Measurements from ENCODE around the gene ASXL2. TPM values are rescaled to one million over a fixed set of nuclear protein-coding genes. Genes with fewer than 3 reads are reported as not detected.
A peak's percentile ranks its signal among the peaks of the same experiment; 100 is the strongest.

ASXL2 gene
- polyA plus RNA-seq, 4 donors = 1.1 to 14.7 (median 3.2) TPM

DNA sequence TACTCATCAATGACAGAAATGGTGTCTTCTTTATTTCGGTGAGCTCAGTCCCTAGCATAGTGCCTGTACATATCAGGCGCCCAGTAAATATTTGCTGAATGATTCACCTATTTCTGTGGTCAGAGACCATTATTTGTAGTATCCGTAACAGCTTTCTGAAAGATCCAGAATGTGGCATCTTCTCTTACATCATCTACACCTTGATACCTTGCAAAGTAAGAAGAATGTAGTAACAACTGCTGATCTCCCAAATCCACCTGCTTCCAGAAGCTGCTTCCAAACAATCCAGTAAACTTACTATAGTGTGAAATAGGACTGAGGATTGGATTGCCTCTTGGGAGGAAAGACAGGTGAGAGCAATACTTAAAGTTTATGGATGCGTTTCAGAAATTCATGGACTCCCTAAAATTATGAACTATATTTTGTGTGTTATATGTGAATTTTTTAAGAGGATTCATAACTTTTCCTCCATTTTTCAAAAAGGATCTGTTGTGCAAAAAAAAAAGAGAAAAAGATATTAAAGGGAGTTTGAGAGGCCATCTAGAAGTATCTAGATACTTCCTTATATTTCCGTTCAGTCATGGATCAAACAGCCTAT lies 945 bp upstream of the ASXL2 start:
- Histone ChIP-seq H3K4me3 (ENCODE audit: low read depth in 1 of 3, low read length in 3 of 3) (peak overlapping the region in 2 of 3 donors; percentile 30 to 47), H3K27me3 (ENCODE audit: control insufficient read depth in 3 of 3, insufficient read depth in 3 of 3, low read length in 3 of 3) (peaks cover 0 to 6% (median 0%) of the 10 kb centered on the region in 3 donors), H3K27ac (ENCODE audit: low read depth in 1 of 3, low read length in 2 of 3) (peak overlapping the region; percentile 28 to 88 (median 80)), H3K36me3 (ENCODE audit: control insufficient read depth in 3 of 3, insufficient read depth in 2 of 3, low read depth in 1 of 3, low read length in 3 of 3) (peaks cover 0 to 5% (median 0%) of the 10 kb centered on the region in 3 donors), H3K9me3 (ENCODE audit: control insufficient read depth in 2 of 2, insufficient read depth in 1 of 2, low read depth in 1 of 2, low read length in 1 of 2) (no peaks in the 10 kb centered on the region), H3K4me1 (ENCODE audit: control insufficient read depth in 3 of 3, insufficient read depth in 2 of 3, low read depth in 1 of 3, low read length in 2 of 3) (peaks cover 0 to 3% (median 0%) of the 10 kb centered on the region in 3 donors)
- DNase-seq (no peak), FAIRE-seq (no peak)
- WGBS, 3 donors = 80 to 90% (median 87%) methylated on average over 5 of the region's 5 CpGs

DNA sequence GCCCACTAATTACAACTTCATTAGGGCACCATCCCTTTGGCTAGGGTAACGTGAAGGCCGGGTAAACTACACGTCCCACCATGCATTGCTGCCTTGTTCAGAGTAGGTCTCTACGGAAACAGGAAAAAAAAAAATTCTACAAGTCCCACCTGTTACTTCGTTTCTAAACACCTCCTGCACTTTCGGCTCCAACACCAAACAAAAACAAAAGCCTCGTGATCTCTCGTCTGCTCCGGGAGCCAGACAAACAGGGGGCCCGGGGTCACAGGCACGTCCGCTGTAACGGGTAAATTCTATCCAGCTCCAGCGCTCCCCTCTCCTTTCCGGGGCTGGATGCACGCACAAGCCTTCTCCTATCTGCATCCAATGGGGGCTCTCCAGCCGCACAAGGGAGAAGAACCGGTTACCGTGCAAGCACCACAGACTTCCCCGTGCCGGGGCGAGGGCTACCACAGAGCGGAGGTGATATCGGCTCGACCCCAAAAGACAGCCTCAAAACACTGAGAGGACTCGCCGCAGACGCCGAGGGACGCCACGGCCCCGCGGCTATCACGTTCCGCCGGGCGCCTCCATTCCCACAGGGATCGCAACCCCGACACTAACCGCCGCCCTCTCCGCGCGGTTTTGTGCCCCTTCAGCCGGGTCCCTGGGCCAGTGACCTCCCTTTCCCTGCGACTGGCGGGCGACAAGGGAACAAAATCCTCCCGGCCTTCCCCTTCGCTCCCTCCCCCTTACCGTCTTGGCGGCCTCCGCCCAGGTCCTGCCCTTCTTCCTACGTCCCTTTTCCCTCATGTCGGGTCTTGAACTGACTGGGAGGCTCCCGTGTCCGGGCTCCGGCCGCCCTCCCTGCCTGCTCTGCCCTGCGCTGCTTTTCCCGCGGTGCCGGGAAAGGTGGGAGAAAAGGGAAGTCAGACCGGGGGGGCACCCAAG lies 591 bp downstream of the ASXL2 start:
- Histone ChIP-seq H3K27ac (ENCODE audit: low read depth in 1 of 3, low read length in 2 of 3) (peak overlapping the region; percentile 90 to 99 (median 96)), H3K4me3 (ENCODE audit: low read depth in 1 of 3, low read length in 3 of 3) (peak overlapping the region; percentile 85 to 94 (median 92)), H3K36me3 (ENCODE audit: control insufficient read depth in 3 of 3, insufficient read depth in 2 of 3, low read depth in 1 of 3, low read length in 3 of 3) (peaks cover 0 to 10% (median 0%) of the 10 kb centered on the region in 3 donors), H3K4me1 (ENCODE audit: control insufficient read depth in 3 of 3, insufficient read depth in 2 of 3, low read depth in 1 of 3, low read length in 2 of 3) (peaks cover 0 to 3% (median 0%) of the 10 kb centered on the region in 3 donors), H3K27me3 (ENCODE audit: control insufficient read depth in 3 of 3, insufficient read depth in 3 of 3, low read length in 3 of 3) (peaks cover 0 to 5% (median 0%) of the 10 kb centered on the region in 3 donors), H3K9me3 (ENCODE audit: control insufficient read depth in 2 of 2, insufficient read depth in 1 of 2, low read depth in 1 of 2, low read length in 1 of 2) (no peaks in the 10 kb centered on the region)
- FAIRE-seq (no peak), DNase-seq (peak; percentile 68 to 75)
- WGBS, 3 donors = 0 to 1% (median 1%) methylated on average over 48 to 64 of the region's 64 CpGs

DNA sequence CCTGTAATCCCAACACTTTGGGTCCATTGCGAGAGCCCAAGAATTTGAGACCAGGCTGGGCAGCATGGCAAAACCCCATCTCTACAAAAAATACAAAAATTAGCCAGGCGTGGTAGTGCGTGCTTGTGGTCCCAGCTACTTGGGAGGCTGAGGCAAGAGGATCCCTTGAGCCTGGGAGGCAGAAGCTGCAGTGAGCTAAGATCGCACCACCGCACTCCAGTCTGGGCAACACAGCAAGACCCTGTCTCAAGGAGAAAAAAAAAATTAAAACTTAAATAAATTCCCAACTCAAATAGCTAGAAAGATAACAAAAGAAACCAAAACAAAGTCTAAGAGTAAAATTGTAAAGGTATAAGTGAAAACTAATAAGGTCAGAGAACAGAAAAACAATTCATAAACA lies 6.2 kb downstream of the ASXL2 start:
- Histone ChIP-seq H3K4me3 (ENCODE audit: low read depth in 1 of 3, low read length in 3 of 3) (no peak overlapping the region), H3K4me1 (ENCODE audit: control insufficient read depth in 3 of 3, insufficient read depth in 2 of 3, low read depth in 1 of 3, low read length in 2 of 3) (no peaks in the 10 kb centered on the region), H3K9me3 (ENCODE audit: control insufficient read depth in 2 of 2, insufficient read depth in 1 of 2, low read depth in 1 of 2, low read length in 1 of 2) (no peaks in the 10 kb centered on the region), H3K27me3 (ENCODE audit: control insufficient read depth in 3 of 3, insufficient read depth in 3 of 3, low read length in 3 of 3) (no peaks in the 10 kb centered on the region), H3K36me3 (ENCODE audit: control insufficient read depth in 3 of 3, insufficient read depth in 2 of 3, low read depth in 1 of 3, low read length in 3 of 3) (peaks cover 0 to 32% (median 5%) of the 10 kb centered on the region in 3 donors), H3K27ac (ENCODE audit: low read depth in 1 of 3, low read length in 2 of 3) (no peak overlapping the region)
- WGBS, 3 donors = 97 to 99% (median 98%) methylated on average over 5 of the region's 5 CpGs
- FAIRE-seq = no peak
- no peak for DNase-seq

DNA sequence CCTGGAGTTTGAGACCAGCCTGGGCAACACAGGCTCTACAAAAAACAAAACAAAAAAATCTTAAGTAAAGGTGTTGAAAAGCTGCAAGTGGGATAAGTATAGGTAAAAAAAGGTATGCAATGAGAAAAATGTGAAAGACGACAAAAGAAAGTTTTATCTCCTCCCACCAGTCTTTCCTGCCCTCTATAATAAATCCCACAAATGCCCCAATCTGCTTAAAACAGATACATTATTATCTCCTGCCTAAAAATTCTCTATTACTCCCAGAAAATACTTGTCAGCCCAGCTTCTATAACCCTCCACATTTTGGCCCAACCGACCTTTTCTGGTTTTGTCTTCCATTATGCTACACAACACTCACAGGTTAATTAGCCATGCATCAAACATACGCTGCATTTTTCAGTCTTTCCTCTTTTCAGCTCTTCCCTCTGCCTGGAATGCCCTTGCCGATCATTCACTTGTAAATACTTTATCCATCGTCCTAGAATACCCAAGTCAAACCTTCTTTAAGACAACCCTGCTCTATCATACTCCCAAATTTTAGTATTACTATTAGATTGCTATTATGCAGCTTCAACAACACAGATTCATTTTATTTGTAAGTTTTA lies 10.8 kb downstream of the ASXL2 start:
- Histone ChIP-seq H3K4me1 (ENCODE audit: control insufficient read depth in 3 of 3, insufficient read depth in 2 of 3, low read depth in 1 of 3, low read length in 2 of 3) (no peaks in the 10 kb centered on the region), H3K4me3 (ENCODE audit: low read depth in 1 of 3, low read length in 3 of 3) (no peak overlapping the region), H3K27ac (ENCODE audit: low read depth in 1 of 3, low read length in 2 of 3) (no peak overlapping the region), H3K9me3 (ENCODE audit: control insufficient read depth in 2 of 2, insufficient read depth in 1 of 2, low read depth in 1 of 2, low read length in 1 of 2) (no peaks in the 10 kb centered on the region), H3K36me3 (ENCODE audit: control insufficient read depth in 3 of 3, insufficient read depth in 2 of 3, low read depth in 1 of 3, low read length in 3 of 3) (peaks cover 0 to 26% (median 5%) of the 10 kb centered on the region in 3 donors), H3K27me3 (ENCODE audit: control insufficient read depth in 3 of 3, insufficient read depth in 3 of 3, low read length in 3 of 3) (no peaks in the 10 kb centered on the region)
- 80 to 87% (median 82%) methylated on average over 5 of the region's 5 CpGs for WGBS, 3 donors
- FAIRE-seq (no peak), DNase-seq (no peak)

DNA sequence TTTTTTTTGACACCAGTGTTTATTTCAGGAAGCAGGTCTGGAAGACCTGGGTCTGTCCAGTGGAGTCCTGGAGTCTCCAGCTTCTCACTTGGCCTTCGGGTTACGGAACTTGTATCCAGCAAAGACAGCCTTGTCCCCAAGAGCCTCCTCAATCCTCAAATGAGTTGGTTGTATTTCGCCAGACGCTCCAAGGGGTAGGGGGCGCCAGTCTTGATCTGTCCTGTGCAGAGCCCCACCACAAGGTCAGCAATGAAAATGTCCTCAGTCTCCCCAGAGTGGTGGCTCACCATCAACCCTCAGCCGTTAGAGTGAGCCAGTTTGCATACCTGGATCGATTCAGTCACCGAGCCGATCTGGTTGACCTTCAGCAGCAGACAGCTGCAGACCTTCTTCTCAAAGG lies 21.9 kb downstream of the ASXL2 start:
- no peak overlapping the region for H3K27ac ChIP-seq (ENCODE audit: low read depth in 1 of 3, low read length in 2 of 3)
- no peak overlapping the region for H3K4me3 ChIP-seq (ENCODE audit: low read depth in 1 of 3, low read length in 3 of 3)
- WGBS, 3 donors = 96 to 98% (median 97%) methylated on average over 9 of the region's 9 CpGs
- H3K27me3 ChIP-seq (ENCODE audit: control insufficient read depth in 3 of 3, insufficient read depth in 3 of 3, low read length in 3 of 3) = no peaks in the 10 kb centered on the region
- peaks cover 0 to 17% (median 0%) of the 10 kb centered on the region in 3 donors for H3K36me3 ChIP-seq (ENCODE audit: control insufficient read depth in 3 of 3, insufficient read depth in 2 of 3, low read depth in 1 of 3, low read length in 3 of 3)
- DNase-seq = no peak
- FAIRE-seq = no peak
- no peaks in the 10 kb centered on the region for H3K9me3 ChIP-seq (ENCODE audit: control insufficient read depth in 2 of 2, insufficient read depth in 1 of 2, low read depth in 1 of 2, low read length in 1 of 2)
- peaks cover 0 to 3% (median 0%) of the 10 kb centered on the region in 3 donors for H3K4me1 ChIP-seq (ENCODE audit: control insufficient read depth in 3 of 3, insufficient read depth in 2 of 3, low read depth in 1 of 3, low read length in 2 of 3)

DNA sequence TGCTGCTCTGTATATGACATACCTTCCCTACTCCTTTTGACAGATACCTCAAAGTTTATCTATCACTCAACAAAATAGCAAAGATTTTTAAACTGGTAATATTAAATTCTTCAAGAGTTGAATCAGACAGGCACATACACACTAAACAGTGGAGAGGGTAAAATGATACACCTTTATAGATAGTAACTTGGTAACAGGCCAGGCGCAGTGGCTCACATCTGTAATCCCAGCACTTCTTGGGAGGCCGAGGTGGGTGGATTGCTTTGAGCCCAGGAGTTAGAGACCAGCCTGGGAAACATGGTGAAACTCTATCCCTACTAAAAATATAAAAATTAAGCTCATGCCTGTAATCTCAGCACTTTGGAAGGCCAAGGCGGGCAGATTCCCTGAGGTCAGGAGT lies 23.2 kb downstream of the ASXL2 start:
- DNase-seq (no peak), FAIRE-seq (no peak)
- Histone ChIP-seq H3K27me3 (ENCODE audit: control insufficient read depth in 3 of 3, insufficient read depth in 3 of 3, low read length in 3 of 3) (no peaks in the 10 kb centered on the region), H3K9me3 (ENCODE audit: control insufficient read depth in 2 of 2, insufficient read depth in 1 of 2, low read depth in 1 of 2, low read length in 1 of 2) (no peaks in the 10 kb centered on the region), H3K4me1 (ENCODE audit: control insufficient read depth in 3 of 3, insufficient read depth in 2 of 3, low read depth in 1 of 3, low read length in 2 of 3) (peaks cover 0 to 3% (median 0%) of the 10 kb centered on the region in 3 donors), H3K4me3 (ENCODE audit: low read depth in 1 of 3, low read length in 3 of 3) (no peak overlapping the region), H3K27ac (ENCODE audit: low read depth in 1 of 3, low read length in 2 of 3) (no peak overlapping the region), H3K36me3 (ENCODE audit: control insufficient read depth in 3 of 3, insufficient read depth in 2 of 3, low read depth in 1 of 3, low read length in 3 of 3) (peaks cover 0 to 20% (median 0%) of the 10 kb centered on the region in 3 donors)
- WGBS, 3 donors = 91 to 93% (median 91%) methylated on average over 3 of the region's 3 CpGs

DNA sequence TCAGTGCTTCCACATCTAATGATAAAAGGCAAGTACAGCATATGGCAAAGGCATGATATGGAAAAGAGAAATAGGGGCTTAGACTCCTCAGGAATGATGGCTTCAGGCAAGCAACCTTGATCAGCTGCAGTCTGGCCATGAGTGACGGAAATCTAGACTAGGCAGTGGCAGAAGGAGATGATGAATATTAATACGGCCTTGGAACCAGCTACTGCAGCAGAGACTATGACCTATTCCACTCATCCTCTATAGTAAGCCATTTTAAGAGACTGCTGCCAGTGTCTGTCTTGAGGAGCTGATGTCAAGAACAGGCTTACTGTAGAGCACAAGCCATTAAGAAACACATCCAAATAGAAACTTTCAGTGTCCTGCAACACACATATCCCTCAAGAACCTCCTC lies 23.7 kb downstream of the ASXL2 start:
- peaks cover 0 to 20% (median 0%) of the 10 kb centered on the region in 3 donors for H3K36me3 ChIP-seq (ENCODE audit: control insufficient read depth in 3 of 3, insufficient read depth in 2 of 3, low read depth in 1 of 3, low read length in 3 of 3)
- DNase-seq (no peak), FAIRE-seq (no peak)
- no peaks in the 10 kb centered on the region for H3K27me3 ChIP-seq (ENCODE audit: control insufficient read depth in 3 of 3, insufficient read depth in 3 of 3, low read length in 3 of 3)
- H3K4me1 ChIP-seq (ENCODE audit: control insufficient read depth in 3 of 3, insufficient read depth in 2 of 3, low read depth in 1 of 3, low read length in 2 of 3) = peaks cover 0 to 3% (median 0%) of the 10 kb centered on the region in 3 donors
- H3K4me3 ChIP-seq (ENCODE audit: low read depth in 1 of 3, low read length in 3 of 3) = no peak overlapping the region
- no peak overlapping the region for H3K27ac ChIP-seq (ENCODE audit: low read depth in 1 of 3, low read length in 2 of 3)
- 83 to 91% (median 83%) methylated on average over 2 of the region's 2 CpGs for WGBS, 3 donors
- no peaks in the 10 kb centered on the region for H3K9me3 ChIP-seq (ENCODE audit: control insufficient read depth in 2 of 2, insufficient read depth in 1 of 2, low read depth in 1 of 2, low read length in 1 of 2)

DNA sequence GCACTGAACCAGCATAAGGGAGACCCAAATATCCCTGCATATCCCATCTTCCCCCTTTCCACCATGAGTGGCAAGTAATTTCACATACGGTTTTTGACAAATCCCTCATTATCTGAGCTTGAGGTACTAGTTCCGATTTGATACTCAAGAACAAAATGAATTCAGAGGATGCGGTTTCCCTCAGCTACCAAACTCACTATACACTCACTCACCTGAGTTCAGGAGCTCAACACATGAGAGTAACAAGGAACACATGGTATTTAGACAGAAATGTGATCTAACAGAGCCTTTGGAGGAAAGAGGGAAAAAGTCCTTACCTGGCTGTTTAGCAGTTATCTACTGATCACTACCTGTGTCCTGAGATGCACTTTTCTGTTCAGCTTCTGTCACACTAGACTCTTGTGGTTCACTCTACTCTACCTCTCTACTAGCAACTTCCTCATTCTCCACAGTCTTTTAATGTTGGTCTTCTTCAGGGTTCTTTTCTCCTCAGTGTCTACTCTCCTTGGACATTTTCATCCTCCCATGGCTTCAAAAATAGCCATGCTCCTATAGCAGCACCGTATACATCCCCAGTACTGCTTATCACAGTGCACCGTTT lies 25.1 kb downstream of the ASXL2 start:
- H3K4me3 ChIP-seq (ENCODE audit: low read depth in 1 of 3, low read length in 3 of 3) = no peak overlapping the region
- 69 to 74% (median 73%) methylated on average over 5 of the region's 5 CpGs for WGBS, 3 donors
- H3K9me3 ChIP-seq (ENCODE audit: control insufficient read depth in 2 of 2, insufficient read depth in 1 of 2, low read depth in 1 of 2, low read length in 1 of 2) = no peaks in the 10 kb centered on the region
- H3K27ac ChIP-seq (ENCODE audit: low read depth in 1 of 3, low read length in 2 of 3) = peak overlapping the region in 1 of 3 donors; percentile 5
- H3K4me1 ChIP-seq (ENCODE audit: control insufficient read depth in 3 of 3, insufficient read depth in 2 of 3, low read depth in 1 of 3, low read length in 2 of 3) = peaks cover 0 to 3% (median 0%) of the 10 kb centered on the region in 3 donors
- H3K36me3 ChIP-seq (ENCODE audit: control insufficient read depth in 3 of 3, insufficient read depth in 2 of 3, low read depth in 1 of 3, low read length in 3 of 3) = peaks cover 0 to 32% (median 0%) of the 10 kb centered on the region in 3 donors
- H3K27me3 ChIP-seq (ENCODE audit: control insufficient read depth in 3 of 3, insufficient read depth in 3 of 3, low read length in 3 of 3) = no peaks in the 10 kb centered on the region
- FAIRE-seq = no peak
- peak in 1 of 2 donors; percentile 21 for DNase-seq
